H9 (cell line): ENCODE results near the gene SLC35A3. TPM values are rescaled to one million over a fixed set of nuclear protein-coding genes. Genes with fewer than 3 reads are reported as not detected.
"Not testable (repeated sequence)": the region's sequence is repeated elsewhere in the genome, so short reads cannot be mapped to it uniquely, and the experiment has no call there.

Experiments
- DNase-seq: peaks from one replicate; pipeline ENCODE4 v3.0.0-alpha.2; 2017
- H2AFZ ChIP-seq: one replicate; pipeline ENCODE4 v1.6.1; 2013; ENCODE audit warnings: mild to moderate bottlenecking, low read length, control low read depth, moderate library complexity
- H2AK5ac ChIP-seq: 2 replicates; pipeline ENCODE4 v1.6.1; 2013; ENCODE audit warnings: low read length, control low read depth, mixed read lengths; ENCODE audit not compliant: insufficient read length
- H2BK120ac ChIP-seq: one replicate; pipeline ENCODE4 v1.6.1; 2013; ENCODE audit warnings: low read depth, mild to moderate bottlenecking, low read length, control low read depth, inconsistent platforms; ENCODE audit not compliant: poor library complexity, severe bottlenecking
- H2BK12ac ChIP-seq: 2 replicates; pipeline ENCODE4 v1.6.1; 2013; ENCODE audit warnings: low read length, control low read depth, mixed read lengths, low read depth; ENCODE audit not compliant: insufficient read length
- H2BK15ac ChIP-seq: 2 replicates; pipeline ENCODE4 v1.6.1; 2013; ENCODE audit warnings: low read depth, low read length, control low read depth
- H2BK20ac ChIP-seq: one replicate; pipeline ENCODE4 v1.6.1; 2013; ENCODE audit warnings: low read depth, mild to moderate bottlenecking, low read length, control low read depth, inconsistent platforms; ENCODE audit not compliant: poor library complexity, severe bottlenecking
- H2BK5ac ChIP-seq: 2 replicates; pipeline ENCODE4 v1.6.1; 2013; ENCODE audit warnings: low read length, control low read depth, mixed read lengths; ENCODE audit not compliant: insufficient read length
- H3K14ac ChIP-seq: 2 replicates; pipeline ENCODE4 v1.6.1; 2013; ENCODE audit warnings: low read length, control low read depth; ENCODE audit not compliant: insufficient read depth
- H3K18ac ChIP-seq: 2 replicates; pipeline ENCODE4 v1.6.1; 2013; ENCODE audit warnings: low read depth, mild to moderate bottlenecking, mixed read lengths, low read length, control low read depth; ENCODE audit not compliant: insufficient read length
- H3K23ac ChIP-seq: 2 replicates; pipeline ENCODE4 v1.6.1; 2013; ENCODE audit warnings: low read length, control low read depth, mixed read lengths, low read depth; ENCODE audit not compliant: insufficient read length
- H3K23me2 ChIP-seq: 2 replicates; pipeline ENCODE4 v1.6.1; 2013; ENCODE audit warnings: low read depth, mild to moderate bottlenecking, mixed read lengths, low read length, control low read depth; ENCODE audit not compliant: insufficient read length, poor library complexity, severe bottlenecking
- H3K27ac ChIP-seq: 2 replicates; pipeline ENCODE4 v1.5.1; 2013; ENCODE audit warnings: low read length, control low read depth, mixed read lengths, low read depth; ENCODE audit not compliant: insufficient read length
- H3K27me3 ChIP-seq: 2 replicates; pipeline ENCODE4 v1.6.1; 2013; ENCODE audit warnings: low read length, control low read depth, inconsistent platforms; ENCODE audit not compliant: insufficient read depth
- H3K4ac ChIP-seq: 2 replicates; pipeline ENCODE4 v1.6.1; 2013; ENCODE audit warnings: low read depth, mild to moderate bottlenecking, control low read depth, inconsistent platforms, low read length, moderate library complexity
- H3K4me1 ChIP-seq: 2 replicates; pipeline ENCODE4 v1.6.1; 2013; ENCODE audit warnings: low read length, control low read depth, inconsistent platforms; ENCODE audit not compliant: insufficient read depth
- H3K4me2 ChIP-seq: 2 replicates; pipeline ENCODE4 v1.6.1; 2013; ENCODE audit warnings: low read length, control low read depth, mixed read lengths; ENCODE audit not compliant: insufficient read length, insufficient read depth
- H3K56ac ChIP-seq: 2 replicates; pipeline ENCODE4 v1.6.1; 2013; ENCODE audit warnings: low read depth, mild to moderate bottlenecking, mixed read lengths, low read length, control low read depth; ENCODE audit not compliant: insufficient read length
- H3K79me1 ChIP-seq: 2 replicates; pipeline ENCODE4 v1.6.1; 2013; ENCODE audit warnings: low read depth, mild to moderate bottlenecking, moderate library complexity, low read length, control low read depth, inconsistent platforms; ENCODE audit not compliant: insufficient read depth, poor library complexity, severe bottlenecking
- H3K79me2 ChIP-seq: 2 replicates; pipeline ENCODE4 v1.6.1; 2013; ENCODE audit warnings: low read length, control low read depth, inconsistent platforms; ENCODE audit not compliant: insufficient read depth
- H3K9ac ChIP-seq: 2 replicates; pipeline ENCODE4 v1.6.1; 2013; ENCODE audit warnings: low read length, control low read depth, mixed read lengths; ENCODE audit not compliant: insufficient read length; ENCODE audit errors: extremely low read depth
- H3K9me3 ChIP-seq: one replicate; pipeline ENCODE4 v1.6.1; 2013; ENCODE audit warnings: low read depth, low read length, inconsistent platforms; ENCODE audit not compliant: control insufficient read depth
- H3T11ph ChIP-seq: one replicate; pipeline ENCODE4 v1.6.1; 2013; ENCODE audit warnings: mild to moderate bottlenecking, low read length, control low read depth, inconsistent platforms
- H4K20me1 ChIP-seq: one replicate; pipeline ENCODE4 v1.6.1; 2013; ENCODE audit not compliant: control insufficient read depth, insufficient read length, insufficient read depth
- H4K5ac ChIP-seq: 2 replicates; pipeline ENCODE4 v1.6.1; 2013; ENCODE audit warnings: low read depth, mild to moderate bottlenecking, mixed read lengths, low read length, control low read depth; ENCODE audit not compliant: insufficient read length
- H4K8ac ChIP-seq: replicated peaks from 2 replicates; pipeline ENCODE4 v1.6.1; 2013; ENCODE audit warnings: low read length, control low read depth, mixed read lengths, low read depth; ENCODE audit not compliant: insufficient read length
- H4K91ac ChIP-seq: 2 replicates; pipeline ENCODE4 v1.6.1; 2013; ENCODE audit warnings: low read depth, mild to moderate bottlenecking, moderate library complexity, mixed read lengths, low read length, control low read depth; ENCODE audit not compliant: insufficient read length
- H3K27ac Mint-ChIP-seq, 3 experiments: 2 replicates in 2 of 3; 3 replicates in 1 of 3; pipeline ENCODE4 v1.8.0; 2020 to 2021; ENCODE audit warnings: mixed read lengths in 3 of 3, mild to moderate bottlenecking in 1 of 3, moderate library complexity in 1 of 3
- H3K27me3 Mint-ChIP-seq: 2 replicates; pipeline ENCODE4 v1.8.0; 2021; ENCODE audit warnings: low read depth, mild to moderate bottlenecking, moderate library complexity, mixed read lengths
- H3K36me3 Mint-ChIP-seq, 3 experiments: 2 replicates in 2 of 3; 3 replicates in 1 of 3; pipeline ENCODE4 v1.8.0; 2020 to 2021; ENCODE audit warnings: low read depth in 3 of 3, mixed read lengths in 3 of 3; ENCODE audit not compliant: insufficient read depth in 1 of 3
- H3K4me1 Mint-ChIP-seq, 2 experiments: 2 replicates each; pipeline ENCODE4 v1.8.0; 2020; ENCODE audit warnings: mixed read lengths in 2 of 2
- H3K4me3 Mint-ChIP-seq, 2 experiments: 2 replicates in 1 of 2; 3 replicates in 1 of 2; pipeline ENCODE4 v1.8.0; 2020 to 2021; ENCODE audit warnings: mild to moderate bottlenecking in 2 of 2, mixed read lengths in 2 of 2, moderate library complexity in 1 of 2
- H3K9me3 Mint-ChIP-seq, 2 experiments: 2 replicates in 1 of 2; 3 replicates in 1 of 2; pipeline ENCODE4 v1.8.0; 2020; ENCODE audit warnings: mild to moderate bottlenecking in 2 of 2, mixed read lengths in 2 of 2, moderate library complexity in 1 of 2
- WGBS: extraction: QIAGEN DNeasy Blood & Tissue Kit; methylation state at CpG from one replicate; pipeline ENCODE4 v1.1.7; 2013; ENCODE audit warnings: missing lambda C conversion rate, low lambda C conversion rate, mixed read lengths; ENCODE audit not compliant: insufficient read length; ENCODE audit errors: extremely low coverage; 5-methylcytosine and 5-hydroxymethylcytosine counted together
- total RNA-seq: library from RNA; stranded (reverse); gene quantifications from 2 replicates; pipeline ENCODE4 v1.2.1, GENCODE V29; 2021

The SLC35A3 gene
- total RNA-seq, 1 experiment from 2014 or later: 15.1 TPM

DNA sequence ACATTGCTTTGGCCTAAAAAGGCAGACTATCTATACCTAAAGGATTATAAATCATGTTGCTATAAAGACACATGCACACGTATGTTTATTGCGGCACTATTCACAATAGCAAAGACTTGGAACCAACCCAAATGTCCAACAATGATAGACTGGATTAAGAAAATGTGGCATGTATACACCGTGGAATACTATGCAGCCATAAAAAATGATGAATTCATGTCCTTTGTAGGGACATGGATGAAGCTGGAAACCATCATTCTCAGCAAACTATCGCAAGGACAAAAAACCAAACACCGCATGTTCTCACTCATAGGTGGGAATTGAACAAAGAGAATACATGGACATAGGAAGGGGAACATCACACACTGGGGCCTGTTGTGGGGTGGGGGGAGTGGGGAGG lies 9.5 kb upstream of the SLC35A3 start:
- not testable (repeated sequence) for H4K8ac ChIP-seq, H3K23ac ChIP-seq, H3K27ac ChIP-seq, H2BK15ac ChIP-seq, H3K9ac ChIP-seq, H3K56ac ChIP-seq, H3K27ac Mint-ChIP-seq, H3K27me3 ChIP-seq, DNase-seq, H2BK120ac ChIP-seq, H3K79me2 ChIP-seq, H2BK5ac ChIP-seq, H3T11ph ChIP-seq, H3K14ac ChIP-seq, H3K4me1 ChIP-seq, H3K27me3 Mint-ChIP-seq, H3K4me3 Mint-ChIP-seq, H4K5ac ChIP-seq, H3K79me1 ChIP-seq, H3K9me3 ChIP-seq, H3K4me2 ChIP-seq, H3K9me3 Mint-ChIP-seq, H2AFZ ChIP-seq, H4K20me1 ChIP-seq, H3K23me2 ChIP-seq, H3K4ac ChIP-seq, H2BK20ac ChIP-seq, H2BK12ac ChIP-seq, H4K91ac ChIP-seq, H3K36me3 Mint-ChIP-seq, H2AK5ac ChIP-seq, H3K18ac ChIP-seq
- peaks cover 10 to 14% of the 10 kb centered on the region in 2 experiments for H3K4me1 Mint-ChIP-seq
- no CpG with 5 or more reads among the region's 5 CpGs for WGBS
